Activated CD8-positive, alpha-beta T cell treated with anti-CD3 and anti-CD28 coated beads, Interleukin-2, amount 10 ng/mL, durations not matched to agents 7 days and 5 days (primary cell): Measurements from ENCODE around the gene ATP1B3. TPM values are rescaled to one million over a fixed set of nuclear protein-coding genes. Genes with fewer than 3 reads are reported as not detected.
"Not testable (repeated sequence)": the region's sequence is repeated elsewhere in the genome, so short reads cannot be mapped to it uniquely, and the experiment has no call there.

Experiments
- ATAC-seq: fragments of 150-1000 bp; cut with Tn5 transposase; one replicate; pipeline ENCODE4 v1.10.0; 2021; ENCODE audit warnings: moderate library complexity
- CTCF ChIA-PET: fragments of 350-600 bp; sonication (Branson Sonifier 250); formaldehyde crosslinking; loops from one replicate; lab custom pipeline; 2021; ENCODE audit warnings: antibody characterized with exemption; lab: Charles Lee
- POLR2A ChIA-PET: fragments of 350-600 bp; sonication (Branson Sonifier 250); formaldehyde crosslinking; loops from one replicate; lab custom pipeline; 2021; ENCODE audit warnings: antibody characterized with exemption; lab: Charles Lee
- DNase-seq: peaks from one replicate; pipeline ENCODE4 v3.0.0-alpha.2; 2020
- H3K27ac Mint-ChIP-seq: one replicate; pipeline ENCODE4 v1.8.0; 2021; ENCODE audit warnings: mild to moderate bottlenecking, mixed read lengths
- H3K27me3 Mint-ChIP-seq: one replicate; pipeline ENCODE4 v1.8.0; 2021; ENCODE audit warnings: low read depth, mixed read lengths
- H3K36me3 Mint-ChIP-seq: one replicate; pipeline ENCODE4 v1.8.0; 2021; ENCODE audit warnings: low read depth, mixed read lengths
- H3K4me1 Mint-ChIP-seq: one replicate; pipeline ENCODE4 v1.8.0; 2021; ENCODE audit warnings: low read depth, mixed read lengths
- H3K4me3 Mint-ChIP-seq: one replicate; pipeline ENCODE4 v1.8.0; 2021; ENCODE audit warnings: mild to moderate bottlenecking, mixed read lengths
- H3K9me3 Mint-ChIP-seq: one replicate; pipeline ENCODE4 v1.8.0; 2022; ENCODE audit warnings: mixed read lengths; ENCODE audit not compliant: insufficient read depth
- total RNA-seq, 2 experiments: library from RNA; stranded (reverse); gene quantifications; one replicate each; pipeline ENCODE4 v1.2.3, GENCODE V29; 2021

Gene ATP1B3
- total RNA-seq, 2 experiments from 2014 or later = 108 to 122 TPM

DNA sequence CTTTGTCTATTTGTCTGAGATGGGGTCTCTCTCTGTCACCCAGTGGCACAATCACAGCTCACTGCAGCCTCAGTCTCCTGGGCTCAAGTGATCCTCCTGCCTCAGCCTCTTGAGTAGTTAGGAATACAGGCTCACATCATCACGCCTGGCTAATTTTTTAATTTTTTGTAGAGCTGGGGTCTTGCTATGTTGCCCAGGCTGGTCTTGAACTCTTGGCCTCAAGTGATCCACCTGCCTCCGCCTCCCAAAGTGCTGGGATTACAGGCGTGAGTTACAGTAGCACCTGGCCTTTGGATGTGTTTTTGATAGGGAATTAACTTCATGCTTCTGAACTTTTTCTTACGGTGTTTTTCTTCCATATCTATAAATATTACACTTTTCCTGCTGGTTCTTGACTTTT is 33.5 kb downstream of the ATP1B3 start:
- POLR2A ChIA-PET, H3K4me3 Mint-ChIP-seq, ATAC-seq, H3K27ac Mint-ChIP-seq, H3K4me1 Mint-ChIP-seq, DNase-seq, H3K9me3 Mint-ChIP-seq, H3K27me3 Mint-ChIP-seq: not testable (repeated sequence)
- peaks cover 67% of the 10 kb centered on the region for H3K36me3 Mint-ChIP-seq
- CTCF ChIA-PET = interaction anchor here (2.6 kb wide), 1 partner anchor 35 kb away, joined by 11 read pairs; no protein-coding TSS in a partner anchor

DNA sequence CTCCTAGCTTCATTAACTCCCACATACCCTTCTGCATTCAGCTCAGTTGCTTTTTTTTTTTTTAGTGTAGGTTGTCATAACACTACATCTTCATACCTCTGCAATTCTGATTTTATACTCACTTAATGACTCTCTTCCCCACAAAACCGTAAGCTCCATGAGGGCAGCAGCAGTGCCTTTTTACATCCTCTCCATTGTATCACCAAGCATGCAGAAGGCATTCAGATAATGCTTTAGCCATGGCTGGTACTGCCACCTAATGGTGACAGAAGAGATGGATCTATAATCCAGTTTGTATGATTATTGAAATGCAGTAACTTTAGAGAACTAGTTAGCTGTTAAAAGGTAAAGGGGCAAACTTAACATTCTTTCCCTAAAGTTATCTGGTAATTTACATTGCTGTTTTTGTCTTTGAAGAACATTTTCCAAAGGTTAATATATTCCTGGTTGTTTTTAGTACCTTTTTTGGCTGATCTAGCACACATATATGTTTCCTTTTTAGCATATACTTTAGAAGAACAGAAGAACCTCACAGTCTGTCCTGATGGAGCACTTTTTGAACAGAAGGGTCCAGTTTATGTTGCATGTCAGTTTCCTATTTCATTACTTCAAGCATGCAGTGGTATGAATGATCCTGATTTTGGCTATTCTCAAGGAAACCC is 36.8 kb downstream of the ATP1B3 start:
- DNase-seq = peak; percentile 65
- peak; percentile 82 for ATAC-seq
- no peaks in the 10 kb centered on the region for H3K27me3 Mint-ChIP-seq
- H3K9me3 Mint-ChIP-seq = peaks cover 5% of the 10 kb centered on the region
- no peak overlapping the region for H3K4me3 Mint-ChIP-seq
- peaks cover 66% of the 10 kb centered on the region for H3K36me3 Mint-ChIP-seq
- H3K4me1 Mint-ChIP-seq = no peaks in the 10 kb centered on the region
- CTCF ChIA-PET = interaction anchor here (0.6 to 3.2 kb wide), 32 partner anchors 10 to 597 kb away, joined by 3 to 29 read pairs (median 4); partner anchors contain the start of genes ATP1B3 and RNF7
- POLR2A ChIA-PET = interaction anchor here (0.6 to 1.0 kb wide), 2 partner anchors 29 to 174 kb away, joined by 4 to 5 read pairs; no protein-coding TSS in a partner anchor
- no peak overlapping the region for H3K27ac Mint-ChIP-seq

GRCh38 chr3:141914311-141914710 is 37.9 kb downstream of the ATP1B3 start:
- Mint-ChIP-seq H3K27me3 (no peaks in the 10 kb centered on the region), H3K9me3 (peaks cover 5% of the 10 kb centered on the region), H3K27ac (no peak overlapping the region), H3K4me1 (no peaks in the 10 kb centered on the region), H3K4me3 (no peak overlapping the region), H3K36me3 (peaks cover 62% of the 10 kb centered on the region)
- ChIA-PET CTCF (interaction anchor here (0.8 to 3.2 kb wide), 14 partner anchors 13 to 183 kb away, joined by 3 to 29 read pairs (median 6); partner anchors contain the start of genes ATP1B3 and RNF7), POLR2A (interaction anchor here (1.3 kb wide), 1 partner anchor 9 kb away, joined by 3 read pairs; no protein-coding TSS in a partner anchor)
- no peak for DNase-seq
- ATAC-seq = no peak

- no peak overlapping the region for H3K27ac Mint-ChIP-seq
- no peaks in the 10 kb centered on the region for H3K27me3 Mint-ChIP-seq
- no peaks in the 10 kb centered on the region for H3K4me1 Mint-ChIP-seq
- ChIA-PET POLR2A (interaction anchor here (1.3 kb wide), 1 partner anchor 8 kb away, joined by 3 read pairs; no protein-coding TSS in a partner anchor), CTCF (interaction anchor here (1.2 to 3.2 kb wide), 2 partner anchors 38 to 175 kb away, joined by 5 to 29 read pairs; partner anchors contain the start of gene RNF7)
- H3K4me3 Mint-ChIP-seq = no peak overlapping the region
- H3K9me3 Mint-ChIP-seq = peaks cover 5% of the 10 kb centered on the region
- DNase-seq = no peak
- ATAC-seq = no peak
- peaks cover 57% of the 10 kb centered on the region for H3K36me3 Mint-ChIP-seq
Observed at GRCh38 chr3:141915016-141915415, 38.6 kb downstream of the ATP1B3 start.

DNA sequence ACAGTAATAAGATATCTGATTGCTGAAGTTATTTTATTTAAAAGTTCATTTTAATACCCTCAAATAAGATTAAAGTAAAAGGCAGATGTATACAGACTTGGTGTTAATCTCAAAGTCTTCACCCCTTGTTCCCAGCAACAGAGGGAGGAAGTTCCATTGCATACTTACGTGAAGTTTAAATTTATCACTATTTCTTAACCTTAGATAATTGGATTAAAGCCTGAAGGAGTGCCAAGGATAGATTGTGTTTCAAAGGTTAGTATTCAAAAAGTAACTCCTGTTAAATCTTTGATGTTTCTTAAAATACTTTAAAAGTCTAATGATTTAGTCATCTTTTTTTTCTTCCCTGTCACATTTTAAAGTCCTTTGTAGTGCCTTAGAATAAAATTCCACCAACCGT is 39.3 kb downstream of the ATP1B3 start:
- ChIA-PET CTCF (no interaction called here), POLR2A (no interaction called here)
- H3K4me3 Mint-ChIP-seq = no peak overlapping the region
- peaks cover 5% of the 10 kb centered on the region for H3K9me3 Mint-ChIP-seq
- no peaks in the 10 kb centered on the region for H3K4me1 Mint-ChIP-seq
- DNase-seq = no peak
- H3K36me3 Mint-ChIP-seq = peaks cover 56% of the 10 kb centered on the region
- no peaks in the 10 kb centered on the region for H3K27me3 Mint-ChIP-seq
- H3K27ac Mint-ChIP-seq = no peak overlapping the region
- ATAC-seq = no peak

DNA sequence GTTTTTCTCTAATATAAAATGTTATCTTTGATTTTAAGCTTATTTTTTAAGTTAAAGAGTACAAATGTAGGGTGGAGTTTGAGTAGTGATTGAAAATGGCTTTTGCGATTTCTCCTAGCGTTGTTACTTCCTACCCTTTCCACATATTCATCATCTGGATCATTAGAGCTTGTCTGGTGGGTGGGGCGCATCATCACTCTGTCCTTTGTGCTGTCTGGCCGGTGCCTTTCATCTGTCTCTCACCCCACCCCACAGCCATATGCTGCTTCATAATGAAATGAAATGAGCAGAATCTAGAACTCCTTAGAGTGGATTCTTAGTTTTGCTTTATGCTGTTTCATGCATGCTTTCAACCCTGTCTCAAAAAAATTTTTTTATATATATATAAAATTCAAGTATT is 44.3 kb downstream of the ATP1B3 start:
- ChIA-PET CTCF (no interaction called here), POLR2A (no interaction called here)
- no peaks in the 10 kb centered on the region for H3K27me3 Mint-ChIP-seq
- H3K4me3 Mint-ChIP-seq = no peak overlapping the region
- no peaks in the 10 kb centered on the region for H3K4me1 Mint-ChIP-seq
- no peak for ATAC-seq
- H3K27ac Mint-ChIP-seq = peak overlapping the region; percentile 17
- H3K36me3 Mint-ChIP-seq = peaks cover 37% of the 10 kb centered on the region
- DNase-seq = no peak
- H3K9me3 Mint-ChIP-seq = no peaks in the 10 kb centered on the region

GRCh38 chr3:141921316-141921715 is 44.9 kb downstream of the ATP1B3 start:
- no peak overlapping the region for H3K27ac Mint-ChIP-seq
- DNase-seq (no peak), ATAC-seq (no peak)
- ChIA-PET POLR2A (no interaction called here), CTCF (no interaction called here)
- H3K27me3 Mint-ChIP-seq = no peaks in the 10 kb centered on the region
- peaks cover 38% of the 10 kb centered on the region for H3K36me3 Mint-ChIP-seq
- H3K4me1 Mint-ChIP-seq = no peaks in the 10 kb centered on the region
- no peaks in the 10 kb centered on the region for H3K9me3 Mint-ChIP-seq
- no peak overlapping the region for H3K4me3 Mint-ChIP-seq

DNA sequence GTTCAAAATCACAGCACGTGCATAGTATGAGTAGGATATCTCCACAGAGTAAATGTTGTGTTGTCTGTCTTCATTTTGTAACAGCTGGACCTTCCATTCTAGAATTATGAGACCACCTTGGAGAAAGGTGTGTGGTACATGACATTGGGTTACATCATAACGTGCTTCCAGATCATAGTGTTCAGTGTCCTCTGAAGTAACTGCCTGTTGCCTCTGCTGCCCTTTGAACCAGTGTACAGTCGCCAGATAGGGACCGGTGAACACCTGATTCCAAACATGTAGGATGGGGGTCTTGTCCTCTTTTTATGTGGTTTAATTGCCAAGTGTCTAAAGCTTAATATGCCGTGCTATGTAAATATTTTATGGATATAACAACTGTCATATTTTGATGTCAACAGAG is 49.2 kb downstream of the ATP1B3 start:
- H3K36me3 Mint-ChIP-seq = peaks cover 34% of the 10 kb centered on the region
- H3K4me3 Mint-ChIP-seq, H3K9me3 Mint-ChIP-seq, DNase-seq, H3K4me1 Mint-ChIP-seq, H3K27ac Mint-ChIP-seq, CTCF ChIA-PET, ATAC-seq, POLR2A ChIA-PET, H3K27me3 Mint-ChIP-seq: not testable (repeated sequence)

GRCh38 chr3:141926929-141927328 is 50.5 kb downstream of the ATP1B3 start:
- DNase-seq (no peak), ATAC-seq (no peak)
- Mint-ChIP-seq H3K27ac (no peak overlapping the region), H3K27me3 (no peaks in the 10 kb centered on the region), H3K36me3 (peaks cover 30% of the 10 kb centered on the region), H3K9me3 (no peaks in the 10 kb centered on the region), H3K4me3 (no peak overlapping the region), H3K4me1 (no peaks in the 10 kb centered on the region)
- ChIA-PET CTCF (interaction anchor here (0.7 to 1.7 kb wide), 2 partner anchors 13 to 52 kb away, joined by 3 to 6 read pairs; no protein-coding TSS in a partner anchor), POLR2A (no interaction called here)

DNA sequence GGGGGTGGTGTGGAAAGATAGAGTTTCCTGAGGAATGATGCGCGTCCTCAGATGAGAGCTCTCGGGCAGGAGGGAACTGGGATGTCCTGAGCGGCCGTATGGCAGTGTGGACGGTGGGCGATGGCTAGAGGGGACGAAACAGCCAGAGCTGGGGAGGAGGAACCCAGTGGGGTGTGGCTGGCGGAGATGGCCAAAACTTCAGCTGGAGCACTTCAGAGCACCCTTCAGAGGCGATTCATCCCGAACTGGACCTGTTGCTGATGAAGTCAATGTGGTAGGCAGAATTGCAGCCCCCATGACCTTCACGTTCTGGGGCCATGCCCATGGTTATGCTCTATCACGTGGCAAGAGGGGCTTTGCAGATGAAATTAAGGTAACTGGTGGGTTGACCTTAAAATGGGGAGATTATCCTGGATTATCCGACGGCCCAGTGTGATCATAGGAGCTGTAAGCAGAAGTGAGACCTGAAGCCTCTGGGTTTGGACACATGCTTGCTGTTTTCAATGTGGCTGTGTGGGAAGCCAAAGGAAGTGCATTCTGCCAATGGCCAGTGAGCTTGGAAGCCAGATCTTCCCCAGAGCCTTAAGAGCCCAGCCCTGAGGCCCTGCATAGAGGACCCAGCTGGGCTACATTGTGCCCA is 52.3 kb downstream of the ATP1B3 start:
- peaks cover 24% of the 10 kb centered on the region for H3K36me3 Mint-ChIP-seq
- H3K4me1 Mint-ChIP-seq = no peaks in the 10 kb centered on the region

DNA sequence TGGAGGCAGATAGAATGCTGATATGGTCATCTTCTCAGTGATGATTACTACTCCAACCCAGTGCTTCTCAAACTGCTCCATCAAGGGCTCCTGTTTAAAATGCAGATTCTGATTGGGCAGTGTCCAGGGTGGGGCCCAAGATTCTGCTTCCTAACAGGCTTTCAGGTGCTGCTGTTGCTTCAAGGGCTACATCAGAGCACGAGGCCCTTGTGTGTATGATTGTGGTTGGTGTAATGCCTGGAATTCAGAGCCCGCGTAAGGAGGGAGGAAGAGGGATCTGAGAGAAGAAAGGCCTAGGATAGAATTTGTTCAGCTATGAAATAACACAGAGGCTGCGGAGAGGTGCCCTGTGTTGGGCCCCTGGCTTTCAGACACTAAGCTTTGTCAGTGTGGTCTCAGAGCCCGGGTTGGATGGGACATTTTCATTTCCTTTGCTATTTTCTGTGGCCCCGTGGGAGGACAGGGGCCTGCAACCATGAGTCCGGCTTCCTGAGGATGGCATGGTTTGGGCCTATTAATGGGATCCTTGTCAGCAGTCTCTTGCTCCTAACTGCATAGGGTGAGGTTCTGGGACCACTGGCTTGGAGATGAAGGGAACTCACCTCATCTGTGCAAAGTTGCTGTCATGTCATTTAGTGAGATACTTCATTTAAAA is 53.0 kb downstream of the ATP1B3 start:
- no peaks in the 10 kb centered on the region for H3K4me1 Mint-ChIP-seq
- no peaks in the 10 kb centered on the region for H3K27me3 Mint-ChIP-seq
- H3K4me3 Mint-ChIP-seq = no peak overlapping the region
- DNase-seq (no peak), ATAC-seq (no peak)
- peaks cover 20% of the 10 kb centered on the region for H3K36me3 Mint-ChIP-seq
- CTCF ChIA-PET = no interaction called here
- no peaks in the 10 kb centered on the region for H3K9me3 Mint-ChIP-seq
- POLR2A ChIA-PET = no interaction called here
- no peak overlapping the region for H3K27ac Mint-ChIP-seq

More for the DNA sequence above, 52.3 kb downstream of the ATP1B3 start:
- Mint-ChIP-seq H3K9me3 (no peaks in the 10 kb centered on the region), H3K27me3 (no peaks in the 10 kb centered on the region), H3K27ac (no peak overlapping the region), H3K4me3 (no peak overlapping the region)
- POLR2A ChIA-PET = no interaction called here
- DNase-seq (no peak), ATAC-seq (no peak)
- CTCF ChIA-PET = interaction anchor here (1.7 kb wide), 1 partner anchor 15 kb away, joined by 6 read pairs; no protein-coding TSS in a partner anchor
